Measurements from ENCODE around the gene AHRR. TPM values are rescaled to one million over a fixed set of nuclear protein-coding genes. Genes with fewer than 3 reads are reported as not detected.

The AHRR gene
- total and polyA plus RNA-seq, 2 of the 4 experiments (the other 2 are of a cell fraction), result 15.6 to 37.1 TPM

- Histone ChIP-seq H3K79me1 (ENCODE audit: low read depth in 1 of 2, low read length in 2 of 2) (peaks cover 4 to 54% of the 10 kb centered on the region in 2 experiments), H3K56ac (ENCODE audit: extremely low read depth, insufficient read depth, low read length) (no peak overlapping the region), H2AK5ac (ENCODE audit: low read depth, low read length) (no peak overlapping the region), H2BK20ac (ENCODE audit: low read depth, low read length) (no peak overlapping the region), H2BK15ac (ENCODE audit: low read depth, low read length) (no peak overlapping the region), H2AFZ (replicated peaks; ENCODE audit: low read length, poor library complexity) (no peak overlapping the region), H4K5ac (ENCODE audit: low read depth, low read length) (no peak overlapping the region), H3K14ac (replicated peaks; ENCODE audit: low read depth, low read length) (no peak overlapping the region), H3K4me1 (ENCODE audit: control insufficient read depth, insufficient read depth, low read length) (peaks cover 12% of the 10 kb centered on the region), H3K23ac (ENCODE audit: low read depth, low read length) (no peak overlapping the region), H3K9ac (ENCODE audit: low read depth, low read length) (no peak overlapping the region), H3K9me1 (ENCODE audit: insufficient read depth, low read length) (peaks cover 9% of the 10 kb centered on the region; the same call in 1 of the 2 replicates), H4K8ac (ENCODE audit: low read depth in 2 of 2, low read length in 2 of 2) (no peak overlapping the region), H2AK9ac (replicated peaks; ENCODE audit: low read depth, low read length, poor library complexity) (no peak overlapping the region), H4K20me1 (ENCODE audit: insufficient read depth, low read length) (no peaks in the 10 kb centered on the region), H3K4me2 (ENCODE audit: low read depth, low read length) (no peak overlapping the region), H2BK5ac (ENCODE audit: low read depth, low read length, poor library complexity, severe bottlenecking) (no peak overlapping the region), H3K9me3 (ENCODE audit: control insufficient read depth, insufficient read depth, low read length) (no peaks in the 10 kb centered on the region), H3K27ac (ENCODE audit: insufficient read depth, low read length) (no peak overlapping the region), H3K4ac (ENCODE audit: low read depth, low read length) (peak overlapping the region; percentile 4; the same call in 1 of the 2 replicates), H3K27me3 (ENCODE audit: control insufficient read depth, insufficient read depth, low read length) (no peaks in the 10 kb centered on the region), H3K18ac (ENCODE audit: low read depth, low read length) (no peak overlapping the region), H3K4me3 (ENCODE audit: insufficient read depth, low read depth, low read length) (no peak overlapping the region), H4K91ac (ENCODE audit: insufficient read depth, low read depth, low read length) (no peak overlapping the region; the same call in 1 of the 2 replicates), H2BK120ac (ENCODE audit: low read depth, low read length) (no peak overlapping the region; the same call in 1 of the 2 replicates), H3K36me3 (ENCODE audit: control insufficient read depth, insufficient read depth, low read length) (peaks cover 62% of the 10 kb centered on the region)
- in situ Hi-C loops (cut with MboI; ENCODE audit: low sequenced_read_pairs) (no loop called here), intact Hi-C loops (cut with micrococcal nuclease) (no loop called here), dilution Hi-C loops (cut with HindIII; ENCODE audit: low sequenced_read_pairs, unreplicated experiment) (no loop called here)
- POLR2A ChIA-PET (ENCODE audit: unreplicated experiment), result no interaction called here
- WGBS, 2 experiments (ENCODE audit: extremely low coverage in 2 of 2, insufficient read length in 1 of 2), result 100% methylated on average over 1 of the region's 11 CpGs; no CpG with 5 or more reads in 1 of the 2 experiments
- no TSS peak for BruUV-seq (replicated peaks)
- DNase-seq, result no peak
- ATAC-seq (ENCODE audit: low read depth), result no peak
- CTCF ChIA-PET, result interaction anchor here (0.7 kb wide), 1 partner anchor 225 kb away, joined by 3 read pairs; no protein-coding TSS in a partner anchor
- no peak for TF ChIP-seq USF2 (IDR thresholded peaks at IDR 0.05; ENCODE audit: low read depth, low read length)
- no peak for TF ChIP-seq NFE2L2 (IDR thresholded peaks at IDR 0.05; ENCODE audit: low read depth, low read length)
- TF ChIP-seq MAZ (IDR thresholded peaks at IDR 0.05; ENCODE audit: borderline replicate concordance, low read depth, low read length), result no peak
- TF ChIP-seq MXI1 (IDR thresholded peaks at IDR 0.05; ENCODE audit: borderline replicate concordance, low read depth, low read length), result no peak
- TF ChIP-seq RAD21 (IDR thresholded peaks at IDR 0.05; ENCODE audit: low read length), result no peak
- no peak for TF ChIP-seq RFX5 (IDR thresholded peaks at IDR 0.05; ENCODE audit: low read depth, low read length)
- no peak for TF ChIP-seq MAFK (IDR thresholded peaks at IDR 0.05; ENCODE audit: low read depth, low read length)
- TF ChIP-seq RCOR1 (IDR thresholded peaks at IDR 0.05; ENCODE audit: insufficient replicate concordance, low read length), result no peak
- TF ChIP-seq CTCF (conservative IDR thresholded peaks at IDR 0.05; ENCODE audit: low read depth, low read length), result no peak
- no peak for TF ChIP-seq CEBPB (IDR thresholded peaks at IDR 0.05; ENCODE audit: low read depth, low read length)
- TF ChIP-seq POLR2A (IDR thresholded peaks at IDR 0.05; ENCODE audit: low read depth, low read length), result no peak
- TF ChIP-seq FOS (IDR thresholded peaks at IDR 0.05; ENCODE audit: low read depth, low read length), result no peak
- no peak for TF ChIP-seq SMC3 (IDR thresholded peaks at IDR 0.05; ENCODE audit: low read depth, low read length)
- no peak for TF ChIP-seq BHLHE40 (IDR thresholded peaks at IDR 0.05; ENCODE audit: low read depth, low read length)
- TF ChIP-seq, protein P1, sequence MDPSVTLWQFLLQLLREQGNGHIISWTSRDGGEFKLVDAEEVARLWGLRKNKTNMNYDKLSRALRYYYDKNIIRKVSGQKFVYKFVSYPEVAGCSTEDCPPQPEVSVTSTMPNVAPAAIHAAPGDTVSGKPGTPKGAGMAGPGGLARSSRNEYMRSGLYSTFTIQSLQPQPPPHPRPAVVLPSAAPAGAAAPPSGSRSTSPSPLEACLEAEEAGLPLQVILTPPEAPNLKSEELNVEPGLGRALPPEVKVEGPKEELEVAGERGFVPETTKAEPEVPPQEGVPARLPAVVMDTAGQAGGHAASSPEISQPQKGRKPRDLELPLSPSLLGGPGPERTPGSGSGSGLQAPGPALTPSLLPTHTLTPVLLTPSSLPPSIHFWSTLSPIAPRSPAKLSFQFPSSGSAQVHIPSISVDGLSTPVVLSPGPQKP (IDR thresholded peaks at IDR 0.05; ENCODE audit: borderline replicate concordance, low read depth, low read length), result no peak
- TF ChIP-seq CHD1 (IDR thresholded peaks at IDR 0.05; ENCODE audit: low read depth, low read length), result no peak
These were observed 106.7 kb downstream of the AHRR start for GRCh38 chr5:428219-428618.
